HUES6 (cell line): ENCODE results near the gene GALNT12.

Source experiments
- H3K27ac ChIP-seq: 2 replicates; pipeline ENCODE4 v1.7.0; 2013; ENCODE audit warnings: low read depth, mild to moderate bottlenecking, low read length, inconsistent platforms
- H3K27me3 ChIP-seq: 2 replicates; pipeline ENCODE4 v1.6.1; 2013; ENCODE audit warnings: low read length; ENCODE audit not compliant: control insufficient read depth, insufficient read depth
- H3K36me3 ChIP-seq: 2 replicates; pipeline ENCODE4 v1.6.1; 2013; ENCODE audit warnings: low read length; ENCODE audit not compliant: control insufficient read depth, insufficient read depth
- H3K4me1 ChIP-seq: 2 replicates; pipeline ENCODE4 v1.6.1; 2013; ENCODE audit warnings: low read length; ENCODE audit not compliant: control insufficient read depth, insufficient read depth
- H3K4me3 ChIP-seq: 2 replicates; pipeline ENCODE4 v1.5.1; 2013; ENCODE audit warnings: low read depth, low read length
- H3K9ac ChIP-seq: one replicate; pipeline ENCODE4 v1.6.1; 2013; ENCODE audit warnings: mild to moderate bottlenecking, low read length
- H3K9me3 ChIP-seq: 2 replicates; pipeline ENCODE4 v1.6.1; 2013; ENCODE audit warnings: low read depth, low read length; ENCODE audit not compliant: control insufficient read depth, insufficient read depth

GALNT12 gene

DNA sequence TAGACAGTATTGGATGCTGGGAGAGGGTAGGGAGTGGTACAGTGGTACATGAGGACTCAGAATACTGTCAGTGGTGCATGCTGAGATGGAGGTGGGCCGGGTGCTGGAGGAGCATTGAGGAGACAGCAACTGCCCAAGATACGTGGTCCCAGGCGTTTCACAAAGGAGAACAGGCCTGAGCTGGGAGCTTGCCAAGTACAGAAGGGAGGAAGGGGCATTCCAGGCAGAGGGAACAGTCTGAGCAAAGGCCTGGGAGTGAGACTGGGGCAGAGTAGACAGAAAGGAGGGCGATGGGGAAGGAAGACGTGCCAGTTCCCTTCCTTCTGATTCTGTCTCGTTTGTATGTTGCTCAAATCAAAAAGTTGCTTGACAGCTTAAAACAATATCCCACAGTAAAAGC, 15.2 kb downstream of the GALNT12 start:
- Histone ChIP-seq H3K9ac (no peak overlapping the region), H3K27ac (no peak overlapping the region), H3K27me3 (no peaks in the 10 kb centered on the region), H3K9me3 (peaks cover 8% of the 10 kb centered on the region), H3K36me3 (peaks cover 3% of the 10 kb centered on the region; the same call in 1 of the 2 replicates), H3K4me1 (no peaks in the 10 kb centered on the region), H3K4me3 (no peak overlapping the region)

DNA sequence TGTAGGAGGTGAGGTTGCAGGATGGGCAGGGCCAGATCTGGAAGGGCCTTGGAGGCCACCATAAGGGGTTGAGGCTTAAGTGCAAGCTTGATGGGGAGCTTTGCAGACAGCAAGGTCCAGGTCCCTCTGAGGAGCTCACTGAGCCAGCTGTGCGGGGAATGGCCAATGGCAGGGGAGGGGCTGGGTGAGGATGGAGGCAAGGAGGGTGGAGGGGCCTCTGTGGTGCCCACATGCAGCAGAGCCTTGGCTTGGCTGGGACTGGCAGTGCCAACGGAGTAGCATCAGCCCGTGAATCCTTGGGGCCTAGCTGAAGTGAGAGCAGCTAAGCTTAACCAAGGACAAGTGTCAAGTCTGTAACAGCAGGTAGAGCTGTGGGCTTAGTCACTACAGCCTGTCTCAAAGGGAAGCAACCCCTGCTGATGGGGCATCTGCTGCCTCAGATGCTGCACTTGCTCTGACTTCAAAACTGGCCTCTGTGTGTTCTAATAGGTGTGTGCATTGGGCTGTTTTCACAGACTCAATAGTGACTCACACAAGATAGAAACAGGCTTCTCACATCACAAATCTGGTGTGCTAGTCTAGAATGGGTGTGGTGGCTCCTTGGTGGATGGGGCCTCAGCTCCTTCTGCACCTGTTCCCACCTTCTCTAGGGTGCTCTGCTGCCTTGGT, 16.3 kb downstream of the GALNT12 start:
- Histone ChIP-seq H3K4me1 (no peaks in the 10 kb centered on the region), H3K27ac (no peak overlapping the region), H3K9ac (no peak overlapping the region), H3K4me3 (no peak overlapping the region), H3K9me3 (peaks cover 6% of the 10 kb centered on the region), H3K27me3 (no peaks in the 10 kb centered on the region), H3K36me3 (peaks cover 3% of the 10 kb centered on the region; the same call in 1 of the 2 replicates)

DNA sequence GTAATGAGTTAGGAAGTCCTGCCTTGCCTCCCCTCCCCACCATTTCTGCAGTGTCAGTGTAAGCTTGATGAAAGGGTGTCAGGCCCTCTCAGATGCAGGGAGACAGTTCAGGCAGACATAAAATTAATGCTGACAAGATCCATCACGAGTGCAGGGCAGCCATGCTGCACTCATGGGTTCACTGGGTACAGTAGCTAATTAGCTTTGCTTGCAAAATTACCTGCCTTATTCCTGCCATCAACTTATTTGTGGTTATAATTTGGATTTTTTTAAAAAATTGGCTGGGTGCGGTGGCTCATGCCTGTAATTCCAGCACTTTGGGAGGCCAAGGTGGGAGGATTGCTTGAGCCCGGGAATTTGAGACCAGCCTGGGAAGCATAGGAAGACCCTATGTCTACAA, 17.9 kb downstream of the GALNT12 start:
- H3K27ac ChIP-seq, result no peak overlapping the region
- peaks cover 3% of the 10 kb centered on the region; the same call in 1 of the 2 replicates for H3K36me3 ChIP-seq
- H3K27me3 ChIP-seq, result no peaks in the 10 kb centered on the region
- H3K4me1 ChIP-seq, result no peaks in the 10 kb centered on the region
- no peak overlapping the region for H3K4me3 ChIP-seq
- no peak overlapping the region for H3K9ac ChIP-seq
- H3K9me3 ChIP-seq, result peaks cover 6% of the 10 kb centered on the region

DNA sequence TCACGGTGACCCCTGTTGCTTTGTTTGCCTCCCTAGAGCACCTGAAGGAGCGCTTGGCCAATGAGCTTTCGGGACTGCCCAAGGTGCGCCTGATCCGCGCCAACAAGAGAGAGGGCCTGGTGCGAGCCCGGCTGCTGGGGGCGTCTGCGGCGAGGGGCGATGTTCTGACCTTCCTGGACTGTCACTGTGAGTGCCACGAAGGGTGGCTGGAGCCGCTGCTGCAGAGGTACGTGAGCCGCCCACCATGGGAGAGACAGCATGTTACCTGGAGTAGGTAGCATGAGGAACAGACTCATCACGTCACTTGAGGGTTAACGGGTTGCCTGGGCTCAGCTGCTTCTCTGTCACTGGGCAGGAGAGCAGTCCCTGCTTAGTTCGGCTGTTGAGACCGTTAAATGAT, 19.2 kb downstream of the GALNT12 start:
- peaks cover 3% of the 10 kb centered on the region; the same call in 1 of the 2 replicates for H3K36me3 ChIP-seq
- no peak overlapping the region for H3K4me3 ChIP-seq
- no peaks in the 10 kb centered on the region for H3K4me1 ChIP-seq
- no peak overlapping the region for H3K27ac ChIP-seq
- no peaks in the 10 kb centered on the region for H3K27me3 ChIP-seq
- H3K9ac ChIP-seq, result no peak overlapping the region
- peaks cover 6% of the 10 kb centered on the region for H3K9me3 ChIP-seq

DNA sequence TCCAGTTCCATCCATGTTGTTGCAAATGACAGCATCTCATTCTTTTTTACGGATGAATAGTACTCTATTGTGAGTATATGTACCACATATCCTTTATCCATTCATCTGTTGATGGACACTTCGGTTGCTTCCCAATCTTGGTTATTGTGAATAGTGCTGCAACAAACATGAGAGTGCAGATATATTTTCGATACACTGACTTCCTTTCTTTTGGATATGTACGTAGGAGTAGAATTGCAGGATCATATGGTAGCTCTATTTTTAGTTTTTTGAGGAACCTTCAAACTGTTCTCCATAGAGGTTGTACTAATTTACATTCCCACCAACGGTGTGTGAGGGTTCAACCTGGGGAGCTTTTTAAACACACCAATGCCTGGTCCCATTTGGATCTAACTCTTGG, 22.3 kb downstream of the GALNT12 start:
- Histone ChIP-seq H3K4me1 (no peaks in the 10 kb centered on the region), H3K27ac (no peak overlapping the region), H3K27me3 (no peaks in the 10 kb centered on the region), H3K9ac (no peak overlapping the region), H3K36me3 (no peaks in the 10 kb centered on the region; the same call in 1 of the 2 replicates), H3K4me3 (no peak overlapping the region), H3K9me3 (no peaks in the 10 kb centered on the region)

DNA sequence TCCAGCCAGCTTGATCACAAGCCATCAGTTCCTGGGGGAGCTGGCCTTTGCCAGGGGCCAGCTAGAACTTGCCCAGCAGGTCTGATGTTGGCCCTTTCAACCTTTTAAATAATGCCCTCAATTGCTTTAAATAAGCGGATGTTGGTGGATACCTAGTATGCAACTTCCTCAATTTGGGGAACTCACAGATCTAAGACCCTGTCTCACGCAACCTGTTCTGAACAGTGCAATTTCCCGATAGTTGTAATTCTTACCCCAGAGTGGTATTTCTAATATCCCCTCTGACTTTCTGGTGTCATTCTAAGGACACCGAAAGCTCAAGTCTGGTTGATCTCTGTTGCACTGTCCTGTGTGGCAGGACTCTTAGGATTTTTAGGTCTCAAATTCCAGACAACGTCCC, 23.1 kb downstream of the GALNT12 start:
- H3K36me3 ChIP-seq, result no peaks in the 10 kb centered on the region; the same call in 1 of the 2 replicates
- no peak overlapping the region for H3K4me3 ChIP-seq
- no peak overlapping the region for H3K27ac ChIP-seq
- no peak overlapping the region for H3K9ac ChIP-seq
- H3K4me1 ChIP-seq, result no peaks in the 10 kb centered on the region
- no peaks in the 10 kb centered on the region for H3K27me3 ChIP-seq
- no peaks in the 10 kb centered on the region for H3K9me3 ChIP-seq

DNA sequence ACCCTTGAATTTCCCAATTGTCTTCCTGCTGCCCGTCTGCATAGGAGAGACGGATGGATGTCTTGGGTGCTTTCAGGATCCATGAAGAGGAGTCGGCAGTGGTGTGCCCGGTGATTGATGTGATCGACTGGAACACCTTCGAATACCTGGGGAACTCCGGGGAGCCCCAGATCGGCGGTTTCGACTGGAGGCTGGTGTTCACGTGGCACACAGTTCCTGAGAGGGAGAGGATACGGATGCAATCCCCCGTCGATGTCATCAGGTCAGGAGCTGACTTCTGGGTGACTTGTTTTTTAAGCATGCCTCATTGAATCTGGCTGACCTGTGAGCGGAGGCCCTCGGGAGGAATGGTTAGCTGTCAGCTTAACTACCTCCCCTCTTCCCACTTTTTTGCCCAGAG, 24.2 kb downstream of the GALNT12 start:
- Histone ChIP-seq H3K9ac (no peak overlapping the region), H3K27ac (no peak overlapping the region), H3K36me3 (no peaks in the 10 kb centered on the region; the same call in 1 of the 2 replicates), H3K4me1 (no peaks in the 10 kb centered on the region), H3K9me3 (no peaks in the 10 kb centered on the region), H3K4me3 (no peak overlapping the region), H3K27me3 (no peaks in the 10 kb centered on the region)

DNA sequence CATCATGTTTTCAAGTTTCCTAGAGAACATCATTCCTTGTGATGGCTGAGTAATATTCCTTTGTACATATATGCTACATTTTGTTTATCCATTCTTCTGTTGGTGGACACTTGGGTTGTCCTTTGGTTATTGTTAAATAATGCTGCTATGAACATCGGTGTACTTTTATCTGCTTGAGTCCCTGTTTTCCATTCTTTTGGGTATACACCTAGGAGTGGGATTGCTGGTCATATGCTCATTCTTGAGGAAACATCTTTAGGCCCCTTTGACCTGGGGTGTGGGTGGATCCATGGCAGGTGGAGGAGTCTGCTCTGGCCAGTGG, 25.3 kb downstream of the GALNT12 start:
- H3K9me3 ChIP-seq, result no peaks in the 10 kb centered on the region
- no peak overlapping the region for H3K27ac ChIP-seq
- no peaks in the 10 kb centered on the region; the same call in 1 of the 2 replicates for H3K36me3 ChIP-seq
- no peaks in the 10 kb centered on the region for H3K27me3 ChIP-seq
- H3K4me1 ChIP-seq, result no peaks in the 10 kb centered on the region
- H3K4me3 ChIP-seq, result no peak overlapping the region
- H3K9ac ChIP-seq, result no peak overlapping the region

DNA sequence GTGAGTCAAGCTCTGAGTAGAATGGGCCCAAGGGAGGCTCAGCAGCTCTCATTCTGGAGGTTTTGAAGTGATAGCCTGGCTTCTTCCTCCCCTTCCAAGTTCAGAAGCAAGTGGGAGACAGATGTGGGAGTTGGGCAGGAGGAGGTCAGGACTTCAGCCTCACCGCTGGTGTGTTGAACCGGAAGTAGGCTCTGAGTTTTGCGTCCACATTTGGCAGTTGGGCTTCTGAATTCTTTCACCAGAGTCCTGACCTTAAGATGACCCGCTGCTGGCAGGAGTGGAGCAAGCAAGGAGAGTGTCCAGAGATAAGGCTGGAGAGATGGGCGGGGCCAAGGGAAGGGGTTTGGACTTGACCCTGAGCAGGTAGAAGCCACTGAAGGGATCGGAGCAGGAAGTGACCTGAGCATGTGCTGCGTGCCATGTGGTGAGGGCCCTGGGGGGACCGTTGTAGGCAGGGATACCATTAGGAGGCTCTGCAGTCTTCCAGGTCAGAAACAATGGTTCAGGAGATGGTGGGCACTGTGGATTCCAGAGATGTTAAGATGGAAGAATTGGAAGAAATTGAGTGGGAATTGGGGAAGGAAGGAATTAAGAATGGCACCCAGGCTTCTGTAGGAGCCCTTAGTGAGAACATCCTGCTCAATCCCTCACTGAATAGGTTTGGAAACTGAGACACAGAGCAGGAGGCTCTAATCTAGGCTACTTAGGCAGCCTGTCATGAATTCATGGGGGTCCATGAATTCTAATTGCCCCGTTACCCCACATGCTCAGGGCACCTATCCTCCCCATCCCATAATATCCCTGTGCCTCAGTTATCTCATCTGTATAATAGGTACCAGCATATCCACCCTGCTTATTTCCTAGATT, 25.9 kb downstream of the GALNT12 start:
- H3K9ac ChIP-seq, result no peak overlapping the region
- H3K4me3 ChIP-seq, result no peak overlapping the region
- H3K9me3 ChIP-seq, result no peaks in the 10 kb centered on the region
- no peak overlapping the region for H3K27ac ChIP-seq
- H3K4me1 ChIP-seq, result no peaks in the 10 kb centered on the region
- no peaks in the 10 kb centered on the region; the same call in 1 of the 2 replicates for H3K36me3 ChIP-seq
- no peaks in the 10 kb centered on the region for H3K27me3 ChIP-seq

DNA sequence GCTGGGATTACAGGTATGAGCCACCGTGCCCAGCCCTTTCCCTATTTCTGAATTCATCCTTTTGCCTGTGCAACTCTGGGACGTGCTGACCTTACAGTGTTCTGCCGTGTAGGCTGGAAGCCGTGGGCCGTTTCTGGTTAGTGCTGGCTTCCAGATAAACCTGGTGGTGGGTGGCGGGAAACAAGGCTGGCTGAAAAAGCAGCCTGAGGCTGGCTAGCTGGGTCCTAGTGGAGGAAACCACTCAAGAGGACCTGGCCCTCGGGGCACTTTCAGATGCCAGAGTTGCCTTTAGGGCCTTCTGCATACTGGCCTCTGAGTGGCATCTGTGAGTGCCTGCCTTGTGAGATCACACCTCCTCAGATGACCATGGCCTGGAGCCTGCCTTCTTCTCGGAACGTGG, 26.9 kb downstream of the GALNT12 start:
- no peaks in the 10 kb centered on the region; the same call in 1 of the 2 replicates for H3K36me3 ChIP-seq
- H3K4me1 ChIP-seq, result no peaks in the 10 kb centered on the region
- no peak overlapping the region for H3K27ac ChIP-seq
- H3K27me3 ChIP-seq, result no peaks in the 10 kb centered on the region
- H3K4me3 ChIP-seq, result no peak overlapping the region
- no peak overlapping the region for H3K9ac ChIP-seq
- no peaks in the 10 kb centered on the region for H3K9me3 ChIP-seq

DNA sequence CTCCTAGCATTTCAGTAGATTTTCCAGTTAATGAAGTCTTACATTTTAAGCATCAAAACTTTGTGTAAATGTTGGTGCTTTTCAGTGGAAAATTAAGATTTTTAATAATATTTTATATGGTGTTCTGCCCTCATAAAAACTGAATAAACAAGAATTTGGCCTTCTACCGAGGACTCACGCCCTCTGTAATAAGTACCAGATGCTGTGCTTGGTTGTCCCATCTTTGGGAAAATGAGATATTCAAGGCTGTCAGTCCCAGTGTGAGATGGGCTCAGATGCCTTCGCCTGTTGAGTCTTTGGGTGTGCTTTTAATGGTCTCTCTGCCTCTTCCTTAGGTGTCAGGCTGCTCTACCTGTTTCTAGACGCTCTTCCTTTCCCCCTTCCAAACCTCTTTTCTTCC, 28.7 kb downstream of the GALNT12 start:
- no peak overlapping the region for H3K9ac ChIP-seq
- no peaks in the 10 kb centered on the region for H3K9me3 ChIP-seq
- no peak overlapping the region for H3K4me3 ChIP-seq
- no peaks in the 10 kb centered on the region for H3K4me1 ChIP-seq
- peaks cover 4% of the 10 kb centered on the region; the same call in 1 of the 2 replicates for H3K36me3 ChIP-seq
- no peak overlapping the region for H3K27ac ChIP-seq
- H3K27me3 ChIP-seq, result no peaks in the 10 kb centered on the region
